ENCODE results near the gene GRIN2C. TPM values are rescaled to one million over a fixed set of nuclear protein-coding genes. Genes with fewer than 3 reads are reported as not detected.

The GRIN2C gene
- total and polyA plus RNA-seq, 2 donors = 0.47 to 1.9 TPM

- Histone ChIP-seq H3K27ac (ENCODE audit: low read depth) (no peak overlapping the region), H3K4me3 (ENCODE audit: low read depth, low read length) (no peak overlapping the region), H3K4me1 (ENCODE audit: insufficient read depth) (no peaks in the 10 kb centered on the region), H3K36me3 (ENCODE audit: insufficient read depth) (peaks cover 5% of the 10 kb centered on the region)
- 56% methylated on average over 7 of the region's 7 CpGs for WGBS
- no peak for DNase-seq (ENCODE audit: extremely low spot score)
Observed at GRCh38 chr17:74839990-74840852, 19.5 kb downstream of the GRIN2C start.

GRCh38 chr17:74838274-74838673, 21.4 kb downstream of the GRIN2C start:
- DNase-seq (ENCODE audit: extremely low spot score) = no peak
- 77% methylated on average over 9 of the region's 9 CpGs for WGBS
- Histone ChIP-seq H3K4me3 (ENCODE audit: low read depth, low read length) (no peak overlapping the region), H3K36me3 (ENCODE audit: insufficient read depth) (peaks cover 5% of the 10 kb centered on the region), H3K27ac (ENCODE audit: low read depth) (no peak overlapping the region), H3K4me1 (ENCODE audit: insufficient read depth) (no peaks in the 10 kb centered on the region)

GRCh38 chr17:74836691-74837467, 22.8 kb downstream of the GRIN2C start:
- no peak overlapping the region for H3K4me3 ChIP-seq (ENCODE audit: low read depth, low read length)
- no peak for DNase-seq (ENCODE audit: extremely low spot score)
- 95% methylated on average over 19 of the region's 19 CpGs for WGBS
- no peaks in the 10 kb centered on the region for H3K4me1 ChIP-seq (ENCODE audit: insufficient read depth)
- H3K27ac ChIP-seq (ENCODE audit: low read depth) = no peak overlapping the region
- peaks cover 5% of the 10 kb centered on the region for H3K36me3 ChIP-seq (ENCODE audit: insufficient read depth)

GRCh38 chr17:74836191-74836590, 23.5 kb downstream of the GRIN2C start:
- Histone ChIP-seq H3K36me3 (ENCODE audit: insufficient read depth) (peaks cover 5% of the 10 kb centered on the region), H3K27ac (ENCODE audit: low read depth) (no peak overlapping the region), H3K4me3 (ENCODE audit: low read depth, low read length) (no peak overlapping the region), H3K4me1 (ENCODE audit: insufficient read depth) (no peaks in the 10 kb centered on the region)
- no peak for DNase-seq (ENCODE audit: extremely low spot score)
- WGBS = 96% methylated on average over 26 of the region's 26 CpGs

GRCh38 chr17:74833501-74834377, 25.9 kb downstream of the GRIN2C start:
- Histone ChIP-seq H3K36me3 (ENCODE audit: insufficient read depth) (peaks cover 5% of the 10 kb centered on the region), H3K4me1 (ENCODE audit: insufficient read depth) (no peaks in the 10 kb centered on the region), H3K27ac (ENCODE audit: low read depth) (no peak overlapping the region), H3K4me3 (ENCODE audit: low read depth, low read length) (no peak overlapping the region)
- no peak for DNase-seq (ENCODE audit: extremely low spot score)
- WGBS = 72% methylated on average over 16 of the region's 16 CpGs

GRCh38 chr17:74832421-74832820, 27.3 kb downstream of the GRIN2C start:
- no peaks in the 10 kb centered on the region for H3K4me1 ChIP-seq (ENCODE audit: insufficient read depth)
- no peak for DNase-seq (ENCODE audit: extremely low spot score)
- no peak overlapping the region for H3K27ac ChIP-seq (ENCODE audit: low read depth)
- peaks cover 5% of the 10 kb centered on the region for H3K36me3 ChIP-seq (ENCODE audit: insufficient read depth)
- 92% methylated on average over 9 of the region's 9 CpGs for WGBS
- no peak overlapping the region for H3K4me3 ChIP-seq (ENCODE audit: low read depth, low read length)

GRCh38 chr17:74831444-74832146, 28.1 kb downstream of the GRIN2C start:
- H3K36me3 ChIP-seq (ENCODE audit: insufficient read depth) = peaks cover 5% of the 10 kb centered on the region
- no peaks in the 10 kb centered on the region for H3K4me1 ChIP-seq (ENCODE audit: insufficient read depth)
- DNase-seq (ENCODE audit: extremely low spot score) = no peak
- no peak overlapping the region for H3K27ac ChIP-seq (ENCODE audit: low read depth)
- no peak overlapping the region for H3K4me3 ChIP-seq (ENCODE audit: low read depth, low read length)
- WGBS = 85% methylated on average over 22 of the region's 22 CpGs

- Histone ChIP-seq H3K4me3 (ENCODE audit: low read depth, low read length) (no peak overlapping the region), H3K4me1 (ENCODE audit: insufficient read depth) (no peaks in the 10 kb centered on the region), H3K36me3 (ENCODE audit: insufficient read depth) (peaks cover 1% of the 10 kb centered on the region), H3K27ac (ENCODE audit: low read depth) (no peak overlapping the region)
- 90% methylated on average over 19 of the region's 19 CpGs for WGBS
- no peak for DNase-seq (ENCODE audit: extremely low spot score)
Observed at GRCh38 chr17:74830861-74831260, 28.8 kb downstream of the GRIN2C start.

GRCh38 chr17:74827800-74828199, 31.9 kb downstream of the GRIN2C start:
- Histone ChIP-seq H3K4me1 (ENCODE audit: insufficient read depth) (no peaks in the 10 kb centered on the region), H3K27ac (ENCODE audit: low read depth) (no peak overlapping the region), H3K36me3 (ENCODE audit: insufficient read depth) (no peaks in the 10 kb centered on the region), H3K4me3 (ENCODE audit: low read depth, low read length) (no peak overlapping the region)
- 94% methylated on average over 11 of the region's 11 CpGs for WGBS
- no peak for DNase-seq (ENCODE audit: extremely low spot score)

- Histone ChIP-seq H3K36me3 (ENCODE audit: insufficient read depth) (no peaks in the 10 kb centered on the region), H3K4me1 (ENCODE audit: insufficient read depth) (no peaks in the 10 kb centered on the region), H3K4me3 (ENCODE audit: low read depth, low read length) (no peak overlapping the region), H3K27ac (ENCODE audit: low read depth) (no peak overlapping the region)
- 89% methylated on average over 9 of the region's 9 CpGs for WGBS
- no peak for DNase-seq (ENCODE audit: extremely low spot score)
Observed at GRCh38 chr17:74825952-74826719, 33.5 kb downstream of the GRIN2C start.

GRCh38 chr17:74824961-74825627, 34.6 kb downstream of the GRIN2C start:
- no peak for DNase-seq (ENCODE audit: extremely low spot score)
- Histone ChIP-seq H3K27ac (ENCODE audit: low read depth) (no peak overlapping the region), H3K4me3 (ENCODE audit: low read depth, low read length) (no peak overlapping the region), H3K36me3 (ENCODE audit: insufficient read depth) (no peaks in the 10 kb centered on the region), H3K4me1 (ENCODE audit: insufficient read depth) (no peaks in the 10 kb centered on the region)
- 85% methylated on average over 11 of the region's 11 CpGs for WGBS

- WGBS = 70% methylated on average over 12 of the region's 12 CpGs
Observed at GRCh38 chr17:74822939-74823367, 36.7 kb downstream of the GRIN2C start.

More at GRCh38 chr17:74822939-74823367, 36.7 kb downstream of the GRIN2C start:
- H3K4me1 ChIP-seq (ENCODE audit: insufficient read depth) = no peaks in the 10 kb centered on the region
- H3K4me3 ChIP-seq (ENCODE audit: low read depth, low read length) = no peak overlapping the region
- no peaks in the 10 kb centered on the region for H3K36me3 ChIP-seq (ENCODE audit: insufficient read depth)
- no peak for DNase-seq (ENCODE audit: extremely low spot score)
- H3K27ac ChIP-seq (ENCODE audit: low read depth) = no peak overlapping the region
